ENCODE measurements around the gene DNAJC1.

Gene DNAJC1

DNA sequence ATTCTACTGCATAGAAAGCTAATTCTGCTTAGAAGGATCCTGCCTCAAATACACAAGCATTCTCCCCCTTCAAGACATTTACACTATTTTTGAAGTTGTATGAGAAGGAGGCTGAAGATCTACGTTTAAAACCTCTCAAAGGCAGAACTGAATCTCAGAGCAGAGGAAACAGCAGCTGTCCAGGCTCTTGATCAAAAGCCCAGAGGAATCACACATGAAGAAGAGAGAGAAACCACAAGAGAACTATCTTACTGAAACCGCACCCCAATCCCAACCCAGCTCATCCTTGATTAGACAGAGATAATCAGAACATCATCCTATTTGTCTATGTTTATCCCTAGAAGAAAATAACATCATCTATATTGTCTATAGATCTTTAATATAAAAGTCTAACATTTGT, 2.2 kb upstream of the DNAJC1 start:
- DNase-seq: no peak

DNA sequence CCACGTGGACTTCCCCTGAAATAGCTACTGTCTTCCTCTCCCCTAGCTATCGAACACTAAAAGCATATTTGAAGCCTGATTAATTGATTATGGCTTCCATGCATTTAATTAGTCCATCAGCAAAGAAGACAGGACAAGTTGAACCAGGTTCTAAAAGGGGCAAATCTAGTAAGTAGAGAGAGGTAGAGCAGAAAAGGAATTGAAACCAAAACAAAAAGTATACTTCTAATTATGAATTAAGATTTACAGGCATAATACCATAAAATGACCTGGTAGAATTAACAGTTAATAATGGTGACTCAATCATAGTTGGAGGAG, 393 bp upstream of the DNAJC1 start:
- DNase-seq: no peak

DNA sequence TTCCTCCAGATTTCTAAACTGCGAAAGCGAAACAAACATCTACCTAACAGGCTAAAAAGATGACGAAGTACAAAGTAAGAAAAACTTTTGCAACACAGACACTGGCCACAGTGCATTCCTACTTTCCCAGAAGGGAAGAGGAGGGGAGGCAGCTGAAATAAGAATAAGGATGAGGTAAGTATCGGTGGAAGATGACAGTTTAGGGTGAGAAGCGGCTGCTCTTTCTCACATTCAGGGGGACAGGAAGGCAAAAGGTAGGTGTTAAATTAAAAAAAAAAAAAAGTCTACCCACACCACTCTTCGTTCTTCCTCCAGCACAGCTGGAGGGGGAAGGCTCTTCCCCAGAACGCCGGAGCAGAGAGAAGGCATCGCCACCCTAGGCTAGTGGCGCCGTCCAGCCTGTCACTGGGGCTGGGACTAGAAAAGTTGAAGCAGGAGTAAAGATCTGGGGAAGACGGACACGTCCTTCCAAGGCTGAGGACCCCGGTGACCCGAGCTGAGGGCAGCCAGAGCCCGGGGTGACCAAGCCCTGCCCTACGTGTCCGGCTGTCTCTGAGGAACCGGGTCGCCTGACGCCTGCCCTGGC, 846 bp downstream of the DNAJC1 start:
- DNase-seq: peak; percentile 64

DNA sequence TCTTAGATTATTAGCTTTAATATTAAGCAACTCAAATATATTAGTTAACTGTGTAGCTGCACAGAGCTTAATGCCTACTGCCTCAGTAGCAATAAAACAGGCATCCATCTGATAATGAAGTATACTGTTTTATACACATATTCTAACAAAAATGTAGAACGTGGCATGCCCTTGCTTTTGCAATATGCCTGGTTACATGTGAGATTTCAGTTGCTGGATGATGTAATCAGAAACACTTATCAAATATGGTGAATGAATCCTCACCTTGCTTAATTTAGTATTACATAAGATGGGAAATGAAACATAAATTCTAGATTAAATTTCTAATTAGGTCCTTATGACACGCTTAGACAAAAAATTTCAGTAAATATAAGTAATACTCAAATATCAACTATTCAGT, 8.0 kb downstream of the DNAJC1 start:
- no peak for DNase-seq

DNA sequence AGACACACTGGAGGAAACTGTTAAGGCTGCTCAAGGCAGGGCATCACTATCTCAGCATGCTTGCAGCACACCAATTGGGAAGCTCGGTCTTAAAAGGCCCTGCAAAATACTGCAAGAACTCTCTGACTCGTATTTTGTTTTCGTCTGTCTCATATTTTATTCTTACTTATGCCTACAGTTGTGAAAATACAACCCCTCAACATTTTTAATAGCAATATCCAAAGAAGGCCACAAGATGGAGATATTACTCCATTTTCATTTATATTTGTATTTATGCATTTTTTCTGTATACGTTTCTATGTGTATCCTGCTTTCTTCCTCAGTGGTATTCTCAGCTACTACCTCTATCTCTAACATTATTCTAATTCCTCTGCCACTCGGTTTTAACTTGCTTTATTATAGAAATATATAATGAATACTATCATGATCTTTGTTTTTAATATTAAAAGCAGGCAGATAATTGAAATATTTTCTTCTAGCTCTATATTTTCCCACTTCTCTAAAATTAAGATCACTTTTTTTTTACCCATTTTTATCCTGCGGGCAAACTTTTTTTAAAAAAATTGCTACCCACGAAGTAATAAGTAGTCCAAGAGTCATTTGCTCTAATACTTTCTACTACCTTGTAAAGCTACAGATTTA, 10.0 kb downstream of the DNAJC1 start:
- peak; percentile 27 for DNase-seq

DNA sequence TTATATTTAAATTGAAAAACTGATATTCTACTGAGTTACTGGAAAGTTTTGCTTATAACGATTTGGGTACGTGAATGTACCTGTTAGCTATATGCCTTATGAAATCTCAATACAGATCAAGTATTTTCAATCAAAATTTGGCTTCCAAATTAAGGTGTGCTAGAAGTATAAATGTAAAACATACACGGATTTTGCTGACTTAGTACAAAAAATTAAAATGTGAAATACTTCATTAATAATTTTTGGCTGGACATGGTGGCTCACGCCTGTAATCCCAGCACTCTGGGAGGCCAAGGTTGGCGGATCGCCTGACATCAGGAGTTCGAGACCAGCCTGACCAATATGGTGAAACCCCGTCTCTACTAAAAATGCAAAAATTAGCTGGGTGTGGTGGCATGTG, 11.7 kb downstream of the DNAJC1 start:
- DNase-seq: no peak

DNA sequence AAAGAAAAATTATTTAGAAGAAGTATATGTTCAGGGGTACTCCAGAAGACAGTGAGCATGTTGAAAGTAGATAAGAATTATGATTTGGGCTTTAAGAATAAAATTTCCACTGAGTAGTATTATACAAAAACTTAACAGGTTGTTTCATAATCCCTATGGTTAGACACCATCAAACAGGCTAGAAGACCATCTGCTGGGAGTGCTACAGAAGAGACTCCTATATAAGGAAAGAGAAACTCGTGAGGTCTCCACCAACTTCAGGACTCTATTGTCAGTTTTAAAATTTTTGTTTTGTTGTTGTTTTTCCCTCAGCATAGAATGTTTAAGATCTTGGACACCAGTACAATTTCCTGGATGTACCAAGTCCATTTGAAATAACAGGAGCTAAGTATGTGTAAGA, 13.1 kb downstream of the DNAJC1 start:
- DNase-seq: no peak

DNA sequence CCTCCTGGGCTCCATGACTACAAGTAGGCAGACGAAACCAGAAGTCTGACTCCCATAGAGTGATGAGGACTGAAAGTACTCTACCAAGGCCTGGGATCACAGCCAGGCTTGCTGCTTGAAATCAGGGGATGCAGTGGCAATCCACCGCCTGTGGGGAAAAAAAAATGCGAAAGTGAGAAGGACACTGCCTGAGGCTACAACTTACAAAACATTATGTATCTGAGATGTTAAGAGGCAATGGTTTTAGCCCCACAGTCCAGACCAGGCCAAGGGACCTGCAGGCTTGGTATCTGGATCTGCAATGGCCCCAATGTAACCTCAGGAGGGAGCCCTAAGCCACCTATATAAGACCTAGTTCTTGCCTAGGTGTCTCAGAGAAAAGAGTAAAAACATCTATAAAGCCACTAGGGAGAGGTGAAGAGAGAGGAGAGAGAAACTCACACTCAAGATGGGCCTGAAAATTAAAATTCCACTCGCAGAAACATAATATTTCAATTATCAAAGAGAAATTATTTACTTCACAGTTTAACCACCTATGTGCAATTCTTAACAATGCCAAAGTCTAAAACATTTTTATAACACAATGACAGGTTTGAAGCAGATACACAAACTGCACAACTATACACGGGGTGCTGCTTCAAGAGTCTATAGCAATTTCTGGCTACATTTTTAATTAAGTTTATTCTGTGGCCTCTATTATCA, 13.9 kb downstream of the DNAJC1 start:
- peak; percentile 45 for DNase-seq

DNA sequence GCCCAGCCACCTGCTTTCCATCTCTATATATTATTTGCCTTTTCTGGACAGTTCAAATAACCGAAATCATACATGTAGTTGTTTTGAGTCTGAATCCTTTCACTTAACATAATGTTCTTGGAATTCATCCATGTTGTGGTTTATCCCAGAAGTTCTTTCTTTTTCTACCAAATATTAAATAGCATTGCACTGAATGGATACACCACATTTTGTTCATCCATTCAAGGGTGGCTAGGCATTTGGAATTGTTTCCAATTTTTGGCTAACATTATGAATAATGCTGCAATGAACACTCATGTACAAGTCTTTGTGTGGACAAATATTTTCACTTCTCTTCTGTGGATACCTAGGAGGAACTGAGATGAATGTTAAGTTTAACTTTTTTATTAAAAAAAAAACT, 18.0 kb downstream of the DNAJC1 start:
- DNase-seq: peak; percentile 58

DNA sequence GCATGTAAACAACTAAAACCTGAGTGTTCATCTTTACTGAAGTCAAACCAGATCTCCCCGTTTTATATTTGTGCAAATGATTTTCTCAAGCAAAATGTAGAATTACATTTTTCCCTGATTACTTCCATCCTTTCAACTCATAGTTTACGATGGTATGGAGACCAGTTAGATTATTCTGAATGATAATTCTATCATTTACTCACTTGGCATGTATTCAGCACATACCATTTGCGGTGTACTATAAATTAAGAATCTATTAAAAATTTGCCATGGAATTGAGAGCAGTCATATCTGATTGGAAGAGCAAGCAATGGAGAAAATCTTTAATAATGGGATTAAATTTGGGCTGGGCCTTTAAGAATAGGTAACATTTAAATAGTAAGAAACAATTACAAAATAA, 22.4 kb downstream of the DNAJC1 start:
- DNase-seq: peak; percentile 26

DNA sequence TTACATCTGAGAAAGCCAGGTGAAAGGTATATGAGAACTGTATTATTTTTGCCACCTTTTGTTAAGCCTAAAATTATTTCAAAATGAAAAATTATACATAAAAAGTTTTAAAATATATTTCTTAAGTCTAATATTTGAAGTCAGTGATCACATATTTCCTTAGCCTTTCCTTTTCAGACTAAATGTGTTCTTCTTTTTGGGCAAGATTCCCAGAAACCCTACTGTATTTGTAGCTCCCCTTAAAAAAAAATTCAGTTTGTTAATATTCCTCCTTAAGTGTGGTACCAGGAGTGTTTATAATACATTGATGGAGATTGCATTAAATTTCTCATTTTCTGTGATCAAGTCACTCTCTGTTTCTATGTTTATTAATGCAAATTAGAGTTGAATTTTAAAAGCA, 22.8 kb downstream of the DNAJC1 start:
- DNase-seq: no peak

DNA sequence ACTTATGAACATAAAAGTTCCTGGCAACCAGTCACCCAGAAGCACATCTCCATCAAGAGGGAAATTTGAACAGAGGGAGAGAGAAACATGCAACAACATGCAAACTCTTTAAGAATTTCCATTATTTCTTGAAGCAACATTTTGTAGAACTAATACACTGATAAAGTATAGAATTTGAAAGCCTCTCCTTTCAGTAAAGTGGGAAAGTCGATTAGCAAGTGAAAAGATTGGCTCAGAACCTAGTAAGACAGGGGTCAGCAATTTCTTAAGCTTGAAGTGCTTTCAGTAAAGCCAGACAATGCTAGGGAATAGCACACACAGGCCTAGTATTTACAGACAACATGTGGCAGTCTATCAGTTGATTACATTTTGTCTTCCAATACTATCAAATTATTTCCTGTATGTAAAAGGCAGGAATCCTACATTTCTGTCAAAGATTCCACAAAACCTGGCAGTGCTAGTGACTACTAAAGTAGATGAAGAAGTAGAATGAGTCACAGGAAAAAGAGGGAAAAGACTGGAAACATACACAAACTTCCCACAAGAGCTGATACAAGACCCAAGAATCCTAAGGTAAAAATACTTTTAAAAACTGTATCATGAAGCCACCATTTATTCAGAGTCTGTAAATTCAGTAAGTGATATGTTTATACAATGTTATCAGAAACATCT, 25.2 kb downstream of the DNAJC1 start:
- DNase-seq: peak; percentile 72

DNA sequence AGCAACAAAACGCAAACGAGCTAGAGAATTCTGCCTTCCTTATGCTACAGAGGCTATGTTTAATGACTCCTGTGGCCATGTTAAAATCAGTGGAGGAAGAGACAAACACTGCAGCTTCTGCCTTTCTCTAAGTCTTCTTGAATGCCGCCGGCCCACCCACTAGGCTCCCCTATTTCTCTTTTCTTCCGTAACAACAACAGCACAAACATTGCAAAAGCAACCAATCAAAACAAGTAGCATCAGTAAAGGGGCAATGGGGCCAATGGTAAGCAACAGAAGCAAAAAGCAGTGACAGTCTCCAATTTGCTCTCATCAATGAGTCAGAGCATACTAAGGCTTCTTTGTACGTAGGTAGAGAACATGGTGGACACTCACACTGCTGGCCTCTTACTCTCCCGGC, 26.8 kb downstream of the DNAJC1 start:
- DNase-seq: no peak

DNA sequence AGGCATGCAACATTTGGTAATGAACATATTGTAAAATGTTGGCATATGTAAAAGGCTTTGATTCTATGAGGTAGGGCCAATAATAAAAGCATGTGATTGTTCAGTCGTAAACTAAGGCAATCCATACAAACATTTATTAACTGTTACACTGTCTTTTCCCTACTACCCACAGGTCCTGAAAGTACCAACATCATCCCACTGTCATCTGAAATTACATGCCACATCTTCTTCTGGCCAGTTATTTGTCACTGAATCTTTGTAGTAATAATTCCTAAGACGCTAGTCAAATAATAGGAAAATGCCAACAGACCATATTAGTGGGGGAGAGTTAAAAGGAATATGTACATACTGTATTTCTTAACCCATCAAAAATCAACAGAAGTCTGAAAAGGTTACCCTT, 27.2 kb downstream of the DNAJC1 start:
- DNase-seq: no peak

DNA sequence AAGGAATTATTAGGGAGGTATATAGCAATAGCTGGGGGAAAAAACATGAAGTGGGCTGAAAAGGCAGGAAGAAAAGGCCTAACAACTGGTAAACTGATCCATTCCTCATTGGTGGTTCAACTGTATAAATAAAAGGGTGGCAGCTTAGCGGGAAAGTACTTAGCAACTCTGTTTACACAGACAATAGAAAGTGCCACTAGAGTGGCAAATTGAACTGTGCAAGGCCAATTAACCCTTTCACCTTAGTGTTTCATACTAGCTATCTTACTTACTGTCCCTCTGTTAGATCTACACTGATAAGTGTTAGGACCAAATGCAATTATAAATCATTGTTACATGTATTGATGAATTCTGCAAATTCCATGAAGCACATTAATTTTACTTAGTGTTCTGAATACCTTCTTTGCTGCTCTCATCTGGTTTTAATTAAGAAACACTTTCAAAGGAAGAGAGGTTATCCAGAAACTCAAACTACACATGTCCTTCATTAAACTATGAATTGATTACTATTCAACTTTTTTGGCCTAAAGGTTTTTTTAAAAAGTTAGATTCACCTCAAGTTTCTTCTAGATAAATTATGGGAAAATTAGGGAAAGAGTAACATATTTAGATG, 28.0 kb downstream of the DNAJC1 start:
- peak; percentile 10 for DNase-seq

DNA sequence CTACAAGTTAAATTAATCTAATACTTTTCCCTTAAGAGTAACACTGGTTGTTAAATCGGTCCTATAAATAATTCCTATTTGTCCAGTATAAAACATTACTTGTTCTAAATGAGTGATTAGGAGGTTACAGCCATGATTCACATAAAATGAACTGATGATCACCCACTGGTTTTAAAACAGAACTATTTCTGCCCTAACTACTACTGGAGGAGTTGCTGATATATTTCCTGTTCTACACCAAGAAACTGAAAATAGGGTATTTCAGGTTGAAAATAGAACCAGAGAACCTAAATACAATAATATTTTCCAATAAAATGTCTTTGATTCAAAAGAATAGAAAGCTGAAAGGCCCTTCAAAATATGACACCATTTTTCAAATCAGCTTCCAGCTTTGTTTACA, 30.9 kb downstream of the DNAJC1 start:
- no peak for DNase-seq

DNA sequence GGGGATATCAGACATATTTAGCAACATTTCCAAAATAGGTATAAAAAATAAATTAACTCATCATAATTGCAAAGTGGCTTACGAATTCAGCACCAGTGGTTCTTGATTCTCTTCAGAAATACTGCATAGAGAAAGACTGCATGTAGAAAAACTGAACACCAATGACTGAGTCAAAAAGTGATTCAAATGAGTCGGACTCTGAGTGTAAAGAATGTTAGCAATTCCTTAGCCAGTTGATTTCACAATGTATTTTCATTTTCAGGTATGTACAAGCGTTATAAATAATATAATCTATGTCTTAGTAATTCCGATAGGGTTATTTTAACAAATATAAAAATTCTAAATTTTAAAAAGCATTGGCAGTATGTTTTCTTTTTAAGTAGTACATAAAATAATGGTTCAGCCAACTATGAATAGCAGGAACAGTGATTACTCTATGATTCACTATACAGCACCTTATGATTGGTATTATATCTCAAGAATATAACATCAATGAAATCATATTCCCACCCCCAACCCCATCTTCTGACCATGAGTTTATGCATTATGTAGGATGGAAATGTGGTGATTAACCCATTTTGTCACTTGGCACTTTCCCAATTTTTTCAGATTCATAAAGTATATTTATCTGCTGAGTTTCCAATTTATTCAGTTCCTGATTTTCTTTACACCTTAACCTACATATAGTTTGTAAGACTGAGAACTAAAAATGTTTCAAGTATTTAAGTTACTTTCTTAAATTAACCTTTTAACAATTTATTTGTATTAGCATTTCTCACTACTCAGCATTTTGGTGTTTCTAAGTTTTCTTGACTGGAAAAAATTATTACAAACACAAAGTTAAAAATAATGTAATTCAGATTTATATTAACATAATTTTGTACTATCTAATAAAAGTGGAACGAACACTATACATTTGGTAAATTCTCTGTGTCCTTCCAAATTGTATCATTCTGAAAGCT, 33.9 kb downstream of the DNAJC1 start:
- peak; percentile 47 for DNase-seq

DNA sequence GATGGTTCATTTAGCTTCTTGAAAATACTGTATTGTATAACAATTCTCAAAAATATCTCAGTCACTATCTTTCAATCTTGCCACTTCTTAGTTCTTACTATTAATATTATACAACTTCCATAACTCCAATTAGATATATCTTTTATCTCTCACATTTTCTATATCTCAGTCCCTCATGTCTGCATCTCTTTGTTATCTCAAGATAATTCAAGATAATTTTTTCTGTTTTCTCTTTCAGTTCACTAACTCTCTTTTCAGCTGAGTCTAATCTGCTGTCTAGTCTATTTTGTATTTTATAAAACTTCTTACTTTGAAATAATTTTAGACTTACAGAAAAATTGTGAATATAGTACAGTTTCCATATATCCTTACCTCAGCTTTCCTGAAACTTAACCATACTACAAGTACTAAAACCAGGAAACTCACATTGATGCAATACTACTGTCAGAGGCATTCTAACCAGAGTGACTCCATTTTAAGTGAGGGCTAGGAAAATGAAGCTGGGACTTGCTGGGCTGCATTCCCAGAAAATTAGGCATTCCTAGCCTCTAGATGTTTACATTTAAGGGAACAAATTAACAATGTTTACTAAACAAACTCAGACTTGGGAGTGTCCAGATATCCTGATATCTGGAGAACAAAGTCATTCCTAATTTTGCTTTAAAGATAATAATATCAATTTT, 38.4 kb downstream of the DNAJC1 start:
- no peak for DNase-seq

DNA sequence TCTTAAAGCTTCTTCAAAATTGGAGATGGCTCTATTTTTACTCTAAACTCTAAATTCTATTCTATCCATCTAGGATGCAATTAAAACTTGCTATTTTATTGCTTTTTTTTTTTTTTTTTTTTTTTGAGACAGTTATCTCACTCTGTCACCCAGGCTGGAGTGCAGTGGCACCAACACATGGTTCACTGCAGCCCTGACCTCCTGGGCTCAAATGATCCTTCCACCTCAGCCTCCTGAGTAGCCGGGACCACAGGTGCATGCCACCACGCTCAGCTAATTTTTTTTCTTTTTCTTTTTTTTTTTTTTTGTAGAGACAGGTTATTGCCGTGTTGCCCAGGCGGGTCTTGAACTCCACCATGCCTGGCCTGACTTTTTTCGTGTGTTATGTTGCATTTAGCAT, 41.2 kb downstream of the DNAJC1 start:
- DNase-seq: no peak

DNA sequence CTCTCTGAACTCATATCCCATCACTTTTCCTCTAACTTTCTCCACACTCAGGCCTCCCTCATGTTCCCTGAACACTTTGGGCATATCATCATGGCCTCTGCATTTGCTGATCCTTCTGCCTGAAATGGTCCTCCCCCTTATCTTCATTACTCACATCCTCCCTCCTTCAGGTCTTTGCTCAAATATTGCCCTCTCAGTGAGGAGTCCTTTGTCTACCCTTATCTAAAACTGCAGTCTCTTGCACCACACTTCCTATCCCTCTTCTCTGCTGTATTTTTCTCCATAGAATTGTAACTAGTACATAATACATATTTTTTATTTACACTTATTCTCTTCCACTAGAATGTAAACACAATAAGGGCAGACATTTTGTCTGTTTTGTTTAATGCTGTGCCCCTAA, 41.7 kb downstream of the DNAJC1 start:
- DNase-seq: no peak

DNA sequence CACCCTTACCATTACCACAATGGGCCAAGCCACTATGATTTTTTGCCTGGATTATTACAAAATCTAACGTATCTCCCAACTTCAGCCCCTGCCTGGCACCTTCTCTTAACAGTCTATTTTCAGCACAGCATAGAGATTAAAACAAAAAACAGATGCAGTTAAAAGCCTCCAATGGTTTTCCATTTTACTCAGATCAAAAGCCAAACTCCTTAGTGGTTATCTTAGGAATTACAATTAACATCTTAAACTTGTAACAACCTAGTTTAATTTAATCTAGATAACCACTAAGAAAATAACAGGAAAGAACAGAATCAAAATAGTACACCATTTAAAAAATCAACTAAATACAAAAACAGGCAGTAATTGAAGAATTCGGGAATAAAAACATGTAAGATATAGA, 43.5 kb downstream of the DNAJC1 start:
- DNase-seq: no peak

DNA sequence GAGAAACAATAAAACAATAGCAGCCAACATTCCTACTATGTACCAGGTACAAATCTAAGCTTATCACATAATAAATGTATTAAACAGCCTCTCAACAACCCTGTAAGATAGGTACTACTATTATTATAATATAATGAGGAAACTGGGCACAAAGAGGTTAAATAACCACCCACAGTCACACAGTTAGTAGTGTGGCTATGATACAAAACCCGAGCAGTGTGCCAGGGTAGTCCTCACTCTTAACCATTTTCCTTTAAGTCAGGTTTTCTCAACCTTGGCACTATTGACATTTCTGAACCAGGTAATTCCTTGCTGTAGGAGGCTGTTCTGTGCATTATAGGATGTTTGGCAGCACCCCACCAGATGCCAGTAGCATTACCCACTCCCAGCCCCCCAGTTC, 48.8 kb downstream of the DNAJC1 start:
- DNase-seq: no peak

Data from fibroblast of skin of right biceps (primary cell).